Fibroblast of upper back skin (primary cell): ENCODE measurements around the gene CHD6.
A peak's percentile ranks its signal among the peaks of the same experiment; 100 is the strongest.

Experiments used
- DNase-seq: peaks from one replicate; pipeline ENCODE4 v3.0.0-alpha.2; 2013

The CHD6 gene

DNA sequence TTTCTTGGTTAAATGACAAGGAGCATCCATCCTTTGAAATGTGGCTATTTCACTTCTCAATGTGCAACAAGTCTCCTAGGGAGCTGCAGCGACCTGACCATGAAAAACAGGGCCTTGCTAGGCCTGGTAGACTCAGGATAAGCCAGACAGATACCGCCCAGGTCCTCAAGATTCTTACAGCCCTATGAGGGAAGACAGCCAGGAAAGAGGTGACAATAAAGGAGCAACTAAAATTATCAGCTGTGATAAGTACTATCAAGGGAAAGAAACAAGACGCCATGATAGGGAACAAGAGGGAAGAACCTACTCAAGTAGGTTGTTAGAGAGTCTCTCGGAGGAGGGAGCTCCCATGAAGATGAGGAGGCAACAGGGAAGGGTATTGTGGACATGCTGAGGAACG lies 200.1 kb downstream of the CHD6 start:
- no peak for DNase-seq

DNA sequence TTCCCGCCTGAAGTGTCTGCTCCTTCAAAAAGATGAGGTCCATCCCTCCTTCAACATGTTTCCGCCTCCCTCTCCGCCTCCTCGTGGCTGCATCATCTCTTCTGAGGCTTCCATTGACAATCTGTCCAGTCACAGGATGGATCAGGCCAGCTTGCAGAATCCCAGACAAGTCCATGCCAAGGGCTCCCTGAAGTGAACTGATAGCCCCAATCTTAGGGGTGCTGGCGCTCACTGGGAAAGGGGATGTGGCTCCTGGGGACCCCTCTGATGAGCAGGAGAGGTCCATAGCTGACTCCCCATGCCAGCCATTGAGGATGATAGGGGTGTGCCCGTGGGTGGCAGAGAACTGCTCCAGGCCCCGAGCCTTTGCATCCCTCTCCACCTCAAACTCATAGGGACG lies 203.0 kb downstream of the CHD6 start:
- no peak for DNase-seq

- DNase-seq = no peak
Observed at GRCh38 chr20:41413169-41413568, 205.0 kb downstream of the CHD6 start.

DNA sequence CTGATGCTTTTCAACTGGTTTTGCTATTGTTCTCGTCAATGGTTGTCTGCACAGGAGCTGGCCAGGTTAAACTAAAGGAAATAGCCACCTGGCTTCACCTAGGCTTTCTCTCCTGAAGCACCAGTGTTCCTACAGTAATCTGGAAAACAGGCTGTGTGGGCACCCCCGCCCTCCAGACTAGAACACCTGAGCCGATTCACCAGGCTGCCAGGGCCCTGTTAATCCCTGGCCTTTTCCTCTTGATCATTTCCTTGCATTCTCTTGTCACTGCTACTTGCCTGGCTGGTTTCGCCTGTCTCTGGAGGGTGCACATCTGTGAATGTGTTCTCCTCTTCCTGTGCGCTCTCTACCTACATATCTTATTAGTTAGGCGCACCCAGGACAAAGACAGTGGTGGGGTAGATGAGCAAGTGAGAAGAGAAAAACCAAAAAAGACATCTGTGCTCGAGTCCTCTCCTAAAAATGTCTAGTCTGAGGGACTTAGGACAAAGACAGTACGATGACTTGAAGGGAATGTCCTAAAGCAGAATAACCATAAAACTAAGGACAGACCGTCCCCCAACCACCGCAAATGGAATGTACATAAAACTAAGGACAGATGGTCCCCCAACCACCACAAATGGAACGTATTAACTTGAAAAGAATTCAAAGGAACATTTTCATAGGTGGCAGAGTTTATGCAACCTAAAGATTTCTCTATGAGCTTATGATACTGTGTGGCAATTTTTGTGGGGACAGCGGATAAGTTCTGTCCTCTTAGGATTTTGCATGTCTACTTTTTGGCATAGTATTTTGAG lies 205.7 kb downstream of the CHD6 start:
- DNase-seq = peak; percentile 53

DNA sequence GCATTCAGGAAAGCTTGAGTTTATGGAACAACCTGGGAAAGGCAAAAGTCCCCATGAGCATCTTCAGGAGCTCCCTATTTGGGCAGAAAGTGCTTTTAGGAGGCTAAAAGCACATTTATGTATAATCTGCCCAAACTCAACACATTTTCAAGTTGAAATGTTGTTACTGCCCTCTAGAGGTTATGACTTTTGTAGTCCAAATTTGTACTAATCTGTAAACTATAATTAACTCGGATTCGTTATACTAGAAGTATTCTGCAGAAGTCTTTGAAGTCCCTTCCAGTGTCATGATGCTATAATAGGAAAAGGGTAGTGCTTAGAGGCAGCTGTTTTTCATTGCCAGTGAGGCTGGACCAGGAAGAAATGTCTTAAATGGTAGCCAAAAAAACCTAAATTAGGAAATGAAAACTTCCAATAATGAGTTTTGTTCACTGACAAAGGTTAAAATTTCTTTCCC lies 206.8 kb downstream of the CHD6 start:
- peak; percentile 52 for DNase-seq

- DNase-seq = no peak
Observed at GRCh38 chr20:41408986-41409385, 209.2 kb downstream of the CHD6 start.

DNA sequence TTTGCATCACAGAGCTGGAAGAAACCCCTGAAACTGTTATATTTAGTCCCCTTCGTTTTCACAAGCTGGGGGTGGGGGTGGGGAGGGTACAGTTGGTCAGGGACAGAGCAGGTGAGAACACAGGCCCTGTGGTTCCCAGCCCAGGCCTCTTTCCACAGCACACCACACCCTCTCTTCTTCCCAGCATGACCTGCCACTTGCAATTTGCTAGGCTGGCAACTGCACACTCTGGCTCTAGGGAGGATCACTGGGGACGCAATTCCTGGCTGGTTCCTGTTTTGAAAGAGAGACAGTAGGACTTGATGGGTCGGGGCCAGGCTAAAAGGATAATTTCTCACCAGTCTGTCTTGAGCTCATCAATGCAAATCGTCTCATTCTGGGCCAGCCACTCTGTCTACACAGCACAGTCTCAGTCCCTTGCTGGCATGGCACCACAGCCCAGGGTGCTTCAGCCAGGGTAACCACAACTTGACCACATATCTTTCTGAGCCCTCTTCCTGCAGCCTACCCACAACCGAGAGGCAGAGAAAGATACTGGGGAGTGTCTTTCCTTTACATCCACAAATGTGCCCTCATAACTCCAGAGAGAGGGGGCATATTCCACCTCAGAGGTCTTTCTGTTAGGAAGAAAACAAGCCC lies 209.9 kb downstream of the CHD6 start:
- no peak for DNase-seq

GRCh38 chr20:41407607-41408006 lies 210.6 kb downstream of the CHD6 start:
- no peak for DNase-seq

GRCh38 chr20:41406896-41407444 lies 211.2 kb downstream of the CHD6 start:
- DNase-seq = no peak

DNA sequence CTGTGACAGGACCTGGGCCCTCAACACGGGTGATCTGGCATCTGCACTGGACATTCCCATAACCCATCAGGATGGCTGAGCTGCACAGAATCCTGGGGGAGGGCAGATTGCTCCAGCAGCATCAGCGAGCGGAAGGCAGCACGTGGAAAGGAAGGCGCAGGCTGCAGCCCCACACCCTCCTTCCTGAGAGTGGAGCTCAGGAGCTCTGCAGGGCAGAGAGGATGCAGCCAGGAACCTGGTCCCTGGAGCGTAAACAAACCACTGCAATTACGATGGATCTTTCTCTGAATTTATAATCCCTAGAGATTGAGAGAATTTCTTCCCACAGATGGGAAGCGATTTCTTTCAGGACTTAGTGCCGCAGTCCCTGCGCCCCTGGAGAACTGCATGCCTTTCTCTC lies 211.8 kb downstream of the CHD6 start:
- DNase-seq = no peak

DNA sequence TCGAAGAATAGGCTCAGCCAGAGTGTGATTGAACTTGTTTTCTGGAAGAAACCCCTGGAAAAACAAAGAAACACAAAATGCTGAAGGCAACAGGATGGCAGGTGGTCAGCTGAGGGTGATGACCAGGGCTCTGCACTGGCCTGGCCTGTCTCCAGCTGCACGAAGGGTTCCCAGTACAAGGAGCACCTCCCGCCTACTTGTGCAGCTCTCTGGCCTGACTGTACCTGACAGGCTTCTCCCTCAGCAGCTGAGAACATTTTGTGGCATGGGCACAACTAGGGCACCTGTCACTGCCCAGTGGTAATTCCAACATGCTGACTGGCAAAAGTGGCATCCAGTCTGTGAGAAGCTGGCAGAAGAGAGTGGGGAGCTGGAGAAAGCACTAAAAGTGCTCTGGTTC lies 212.7 kb downstream of the CHD6 start:
- DNase-seq = no peak

DNA sequence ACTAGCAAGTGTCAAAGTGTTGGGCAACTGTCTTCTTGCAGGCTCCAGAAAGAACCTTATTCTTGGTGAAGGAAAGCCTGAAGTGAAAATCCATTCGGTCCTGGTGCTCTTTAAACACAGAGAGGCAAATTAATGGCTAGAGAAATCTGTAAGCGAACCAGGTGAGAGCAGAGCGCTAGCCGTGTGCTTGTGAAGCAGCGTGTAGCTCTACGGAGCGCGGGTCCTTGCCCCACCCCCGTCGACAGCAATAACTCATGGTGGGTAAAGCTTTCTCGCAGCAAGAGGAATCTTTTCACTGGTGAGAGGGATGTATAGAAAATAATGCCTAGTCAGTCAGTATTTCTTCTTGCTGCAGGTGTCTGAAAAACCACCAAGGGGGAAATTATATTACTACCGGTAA lies 214.6 kb downstream of the CHD6 start:
- no peak for DNase-seq

GRCh38 chr20:41398408-41398807 lies 219.8 kb downstream of the CHD6 start:
- no peak for DNase-seq

- DNase-seq = no peak
Observed at GRCh38 chr20:41395667-41396664, 222.2 kb downstream of the CHD6 start.

- no peak for DNase-seq
Observed at GRCh38 chr20:41394931-41395666, 223.1 kb downstream of the CHD6 start.

GRCh38 chr20:41394081-41394480 lies 224.1 kb downstream of the CHD6 start:
- DNase-seq = no peak

GRCh38 chr20:41393705-41394066 lies 224.5 kb downstream of the CHD6 start:
- DNase-seq = no peak

GRCh38 chr20:41392871-41393704 lies 225.1 kb downstream of the CHD6 start:
- no peak for DNase-seq

DNA sequence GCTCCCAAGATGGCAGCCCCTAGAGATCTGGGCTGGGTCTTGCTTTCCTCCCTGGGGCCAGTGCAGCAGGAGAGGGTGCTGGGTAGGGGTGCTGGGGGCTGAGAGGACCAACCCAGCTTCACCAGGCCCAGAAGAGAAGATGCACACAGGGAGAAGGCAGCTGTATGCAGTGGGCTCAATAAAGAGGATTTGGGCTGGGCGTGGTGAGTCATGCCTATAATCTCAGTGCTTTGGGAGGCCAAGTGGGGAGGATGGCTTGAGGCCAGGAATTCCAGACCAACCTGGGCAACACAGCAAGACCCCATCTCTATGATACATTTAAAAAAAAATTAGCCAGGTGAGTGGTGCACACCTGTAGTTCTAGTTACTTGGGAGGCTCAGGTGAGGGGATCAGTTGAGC lies 225.9 kb downstream of the CHD6 start:
- no peak for DNase-seq

DNA sequence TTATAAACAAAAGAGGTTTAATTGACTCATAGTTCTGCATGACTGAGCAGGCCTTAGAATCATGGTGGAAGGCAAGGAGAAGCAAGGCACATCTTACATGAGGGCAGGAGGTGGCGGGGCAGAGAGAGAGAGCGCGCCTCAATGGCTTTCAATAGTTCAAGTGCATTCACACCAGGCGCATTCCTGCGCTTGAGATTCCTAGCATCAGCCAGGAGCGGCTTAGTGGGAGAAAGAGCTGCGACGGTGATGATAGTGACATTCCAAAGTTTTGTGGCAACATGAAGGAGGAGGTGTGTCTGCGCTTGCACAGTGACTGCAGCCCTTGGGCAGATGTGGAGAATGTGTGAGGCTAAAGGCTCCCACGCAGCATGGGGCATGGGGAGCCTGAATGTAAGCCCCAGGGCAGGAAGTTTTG lies 226.6 kb downstream of the CHD6 start:
- peak; percentile 23 for DNase-seq

GRCh38 chr20:41390889-41391288 lies 227.3 kb downstream of the CHD6 start:
- DNase-seq = no peak
